ENCODE measurements around the gene ANO3.

ANO3 gene

DNA sequence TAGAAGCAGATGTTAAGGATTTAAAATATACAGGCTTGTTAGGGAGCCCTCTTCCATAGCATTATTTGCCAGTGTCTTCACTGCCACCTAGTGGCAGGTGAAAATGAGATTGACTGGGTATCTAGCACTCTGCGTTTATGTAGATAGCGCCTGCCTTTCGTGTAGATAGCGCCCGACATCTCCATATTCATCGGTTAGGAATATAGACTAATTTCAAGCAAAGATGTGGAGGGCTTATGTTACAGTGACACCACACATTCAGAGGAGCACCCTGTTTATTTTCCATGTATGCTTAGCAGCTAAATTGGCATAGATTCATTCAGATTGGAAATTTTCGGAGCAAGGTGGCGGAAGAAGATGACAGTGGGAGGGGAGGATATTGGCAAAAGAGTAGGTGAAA lies 318.0 kb downstream of the ANO3 start:
- no peak for DNase-seq

DNA sequence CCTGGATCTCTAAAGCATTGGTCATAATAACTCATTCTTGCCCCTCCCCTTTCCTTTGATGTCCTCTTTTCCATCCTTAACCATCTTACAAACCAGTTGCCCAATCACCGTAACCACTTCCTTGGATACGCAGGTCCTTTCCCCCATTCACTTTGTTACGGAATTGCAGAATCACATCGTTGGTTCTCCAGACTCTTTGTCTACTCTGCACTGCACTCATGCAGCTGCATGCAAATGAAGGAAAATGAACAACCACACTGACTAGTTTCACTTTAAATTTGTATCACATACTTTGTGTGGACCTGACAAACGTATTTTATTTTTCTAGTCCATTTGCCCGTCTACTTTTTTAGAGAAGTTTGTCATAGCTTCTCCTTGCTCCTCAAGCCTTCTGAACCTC lies 320.0 kb downstream of the ANO3 start:
- DNase-seq, result no peak

DNA sequence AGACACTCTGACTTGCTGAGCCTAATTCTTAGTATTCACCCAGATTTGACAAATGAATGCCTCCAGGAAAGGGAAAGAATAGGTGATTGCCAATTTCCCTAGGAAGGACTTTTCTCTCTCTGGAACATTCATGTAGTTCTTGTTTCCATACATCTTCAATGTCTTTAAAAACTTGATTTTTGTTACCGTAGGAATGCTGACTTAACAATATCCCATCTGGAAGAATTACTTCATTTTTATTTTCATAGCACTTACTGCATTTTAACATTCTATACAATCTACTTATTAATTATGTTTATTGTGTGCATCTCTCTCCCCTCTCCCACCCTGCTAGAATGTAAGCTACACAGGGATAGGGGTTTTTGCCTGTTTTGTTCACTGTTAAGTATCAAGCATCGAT lies 323.4 kb downstream of the ANO3 start:
- no peak for DNase-seq

DNA sequence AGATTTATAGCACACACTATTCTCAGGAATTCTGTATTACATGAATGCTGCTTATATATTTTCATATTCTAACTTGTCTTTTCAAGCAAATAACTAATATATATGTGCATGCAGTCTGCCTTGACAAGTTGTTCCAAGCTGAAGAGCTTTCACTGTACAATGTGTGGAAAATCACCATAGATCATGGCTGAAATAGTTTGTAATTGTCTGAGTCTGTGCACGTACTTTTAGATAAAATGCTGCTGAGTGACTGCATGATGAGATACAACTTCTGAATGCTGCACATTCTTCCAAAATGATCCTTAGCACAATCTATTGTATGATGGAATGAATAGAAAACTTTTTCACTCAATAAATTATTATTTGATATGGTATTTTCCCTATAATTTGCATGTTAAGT lies 331.0 kb downstream of the ANO3 start:
- no peak for DNase-seq

DNA sequence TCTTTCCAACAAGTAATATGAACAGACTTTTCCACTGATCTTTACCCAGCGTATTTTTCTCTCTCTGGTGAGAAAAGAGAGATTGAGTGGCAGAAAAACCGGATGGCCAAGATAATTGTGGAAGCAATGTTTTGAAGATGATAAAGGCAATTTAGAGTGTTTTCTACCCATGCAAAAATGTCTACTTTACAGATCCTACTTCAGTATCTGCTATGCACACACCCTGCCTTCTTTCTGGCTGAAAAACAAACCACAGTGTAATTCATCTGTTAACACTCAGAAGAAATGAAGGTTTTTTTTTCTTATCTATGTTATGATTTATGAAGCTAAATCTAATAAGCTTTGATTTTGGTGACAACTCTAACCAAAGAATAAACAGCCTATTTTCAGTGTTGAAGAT lies 333.1 kb downstream of the ANO3 start:
- no peak for DNase-seq

DNA sequence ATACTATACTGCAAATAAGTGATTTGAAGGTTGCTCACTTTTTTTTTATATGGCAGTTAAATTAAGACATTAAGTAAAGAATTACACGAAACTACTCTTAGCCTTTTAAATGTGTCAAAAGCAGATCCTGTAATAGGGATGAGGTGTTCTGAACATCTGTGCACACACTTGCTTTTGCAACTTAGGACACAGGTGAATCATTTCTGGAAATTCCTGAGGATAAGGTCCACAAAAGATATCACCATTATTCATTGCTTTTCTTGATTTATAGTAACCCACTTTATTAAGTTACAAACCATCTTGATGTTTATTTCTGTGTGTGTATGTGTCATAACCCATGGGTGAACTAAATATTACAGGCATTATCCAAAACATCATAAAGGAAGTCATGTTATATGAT lies 334.0 kb downstream of the ANO3 start:
- DNase-seq, result no peak

DNA sequence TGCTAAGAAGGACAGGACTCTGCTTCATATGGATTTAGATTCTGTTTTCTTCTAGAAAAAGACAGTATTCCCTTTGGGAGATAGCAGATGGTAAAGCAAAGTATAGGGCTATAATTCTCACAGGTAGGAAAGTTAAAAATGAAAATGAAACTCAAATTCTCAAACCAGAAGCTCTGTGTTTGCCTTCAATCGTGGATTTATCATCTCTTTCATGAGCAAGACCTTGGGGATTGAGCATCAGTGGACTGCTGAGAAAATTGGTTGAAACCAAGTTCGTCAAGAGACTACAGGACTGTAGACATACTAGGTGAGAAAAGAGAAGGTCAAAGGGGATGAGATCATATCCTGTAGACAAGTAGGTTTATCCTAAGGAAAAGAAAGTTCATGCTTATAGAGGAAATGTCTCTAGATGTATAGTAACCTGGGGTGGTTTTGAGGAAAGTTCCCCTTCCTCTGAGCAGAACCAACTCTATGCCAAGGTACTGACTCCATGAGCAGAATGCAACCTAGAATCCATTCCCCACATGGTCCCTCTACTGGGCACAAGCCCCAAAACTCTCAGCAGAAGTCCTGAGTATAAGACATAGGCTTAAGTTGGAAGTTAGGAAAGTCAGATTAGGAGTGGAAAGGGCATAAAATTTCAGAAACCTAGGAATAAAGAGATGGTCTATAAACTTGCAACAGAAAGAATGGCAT lies 343.5 kb downstream of the ANO3 start:
- DNase-seq, result no peak

DNA sequence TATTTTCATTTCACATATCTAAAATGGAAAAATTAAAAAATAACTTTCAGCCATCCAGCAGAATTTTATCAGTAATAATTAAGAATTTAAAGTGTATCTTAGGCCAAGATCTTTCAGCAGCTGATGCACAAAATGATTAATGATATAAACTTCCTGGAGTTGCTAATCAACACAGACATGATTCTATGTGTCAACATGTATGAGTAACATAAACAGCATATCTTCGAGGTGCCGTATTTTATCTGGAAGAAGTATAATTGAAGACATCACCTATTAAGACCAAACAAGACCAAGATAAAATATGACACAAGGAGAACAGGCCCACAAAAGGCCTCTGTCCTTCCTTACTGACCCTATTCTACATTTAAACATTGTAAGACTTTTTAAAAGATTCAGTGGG lies 344.7 kb downstream of the ANO3 start:
- DNase-seq, result no peak

DNA sequence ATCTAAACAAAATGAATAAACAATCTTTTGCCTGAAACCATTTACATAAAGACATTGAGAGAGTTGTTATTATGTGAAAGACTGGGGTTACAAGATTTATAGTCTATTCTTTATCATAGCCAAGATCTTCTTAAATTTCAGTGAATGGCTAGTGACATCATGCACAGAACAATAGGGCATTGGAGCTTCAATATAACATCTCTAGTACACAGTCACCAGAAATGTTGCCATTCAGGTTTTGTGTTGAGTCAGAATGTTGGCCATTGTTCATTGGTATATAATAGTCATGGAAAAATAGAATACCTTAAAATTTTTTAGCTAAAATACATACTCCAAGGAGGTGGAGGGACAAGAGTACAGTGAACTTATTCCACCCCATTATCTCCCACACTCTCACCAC lies 345.6 kb downstream of the ANO3 start:
- DNase-seq, result no peak

DNA sequence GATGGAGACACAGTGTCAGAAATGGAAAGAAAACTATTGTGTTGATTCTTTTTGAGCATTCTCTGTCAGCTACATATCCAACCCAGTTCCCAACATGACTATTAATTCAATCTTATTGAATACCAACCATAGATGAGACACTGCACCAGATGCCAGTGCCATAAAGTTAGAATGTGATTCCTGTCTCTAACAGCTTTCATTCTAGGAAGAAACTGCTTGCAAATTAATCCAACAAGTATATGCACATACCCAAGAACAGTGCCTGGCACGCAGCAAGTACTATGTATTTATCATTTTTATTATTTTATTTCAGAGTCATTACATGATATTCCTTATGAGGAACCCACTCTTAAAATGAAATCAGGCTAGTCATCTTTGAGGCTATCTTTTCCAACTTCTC lies 355.4 kb downstream of the ANO3 start:
- no peak for DNase-seq

DNA sequence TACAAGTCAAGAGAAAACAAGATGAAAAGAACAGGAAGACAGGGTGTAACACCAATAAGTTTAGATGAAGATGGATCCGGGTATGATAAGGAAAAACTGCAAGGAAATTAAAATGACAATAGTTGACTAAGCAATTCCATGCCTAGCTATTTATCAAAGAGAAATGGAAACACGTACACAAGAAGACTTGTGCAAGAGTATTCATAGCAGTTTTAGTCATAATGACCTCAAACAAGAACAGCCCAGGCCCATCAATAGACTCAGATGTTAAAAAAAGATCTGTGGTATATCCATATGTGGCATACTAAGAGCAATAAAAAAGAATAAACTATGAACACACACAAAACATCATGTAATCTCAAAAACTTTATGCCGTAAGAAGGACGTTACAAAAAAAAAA lies 356.8 kb downstream of the ANO3 start:
- no peak for DNase-seq

DNA sequence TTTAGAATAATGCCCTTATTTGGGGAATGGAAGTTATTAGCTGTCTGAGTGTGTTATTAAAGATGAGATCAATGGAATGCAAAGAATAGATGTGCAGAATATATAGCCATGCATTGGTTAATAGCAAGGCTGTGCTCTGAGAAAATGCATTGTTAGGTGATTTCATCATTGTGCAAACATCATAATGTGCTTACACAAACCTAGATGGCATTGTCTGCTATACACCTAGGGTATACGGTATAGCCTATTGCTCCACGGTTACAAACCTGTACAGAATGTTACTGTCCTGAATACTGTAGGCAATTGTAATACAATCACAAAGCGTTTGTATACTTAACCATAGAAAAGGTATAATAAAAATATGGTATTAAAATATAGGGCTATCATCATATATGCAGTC lies 364.4 kb downstream of the ANO3 start:
- no peak for DNase-seq

DNA sequence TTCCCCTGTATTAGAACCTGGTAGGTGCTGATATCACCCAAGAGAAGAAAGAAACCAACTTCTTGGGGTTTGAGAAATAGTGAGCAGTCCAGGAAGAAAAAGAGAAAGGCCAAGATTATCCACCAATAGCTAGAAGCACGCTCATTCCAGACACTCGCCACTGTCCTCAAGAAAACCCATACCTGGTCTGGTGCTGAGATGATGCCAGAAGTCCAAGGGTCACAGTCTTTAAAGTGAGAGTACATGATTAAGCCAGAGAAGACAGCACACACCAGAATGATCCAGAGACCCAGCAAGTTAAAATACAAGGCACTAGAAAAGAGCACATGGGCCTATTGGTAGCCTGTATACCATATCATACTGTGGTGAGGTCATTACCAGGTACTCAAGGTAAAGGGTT lies 366.3 kb downstream of the ANO3 start:
- no peak for DNase-seq

DNA sequence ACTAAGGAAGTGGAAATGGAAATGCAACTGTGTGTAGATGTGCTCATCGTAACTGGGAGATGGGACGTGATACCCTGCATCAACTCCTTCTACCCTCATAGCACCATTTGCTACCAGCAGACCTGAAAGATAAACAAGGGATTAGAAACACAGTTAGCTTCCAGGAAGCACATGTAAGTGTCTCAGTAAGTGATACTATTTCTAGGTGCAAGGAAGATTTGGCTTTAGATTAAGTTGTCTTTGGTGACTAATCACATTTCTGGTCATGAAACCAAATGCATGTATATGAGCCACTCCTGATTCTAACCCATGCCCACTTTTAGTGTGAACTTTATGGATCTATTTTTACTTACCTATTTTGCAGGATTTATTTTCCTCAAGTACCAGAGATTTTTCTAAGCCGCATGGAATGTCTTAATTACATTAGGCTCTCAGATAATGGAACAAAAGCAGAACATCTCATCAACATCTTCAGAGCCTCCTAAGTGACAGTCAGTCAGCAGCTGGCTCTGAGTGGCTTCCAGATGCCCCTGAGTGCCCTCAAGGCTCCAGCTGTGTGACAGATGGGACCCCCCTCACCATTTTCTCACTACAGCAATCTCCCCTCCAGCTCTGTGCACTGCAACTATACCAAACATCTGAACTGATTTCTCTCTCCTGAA lies 368.8 kb downstream of the ANO3 start:
- no peak for DNase-seq

DNA sequence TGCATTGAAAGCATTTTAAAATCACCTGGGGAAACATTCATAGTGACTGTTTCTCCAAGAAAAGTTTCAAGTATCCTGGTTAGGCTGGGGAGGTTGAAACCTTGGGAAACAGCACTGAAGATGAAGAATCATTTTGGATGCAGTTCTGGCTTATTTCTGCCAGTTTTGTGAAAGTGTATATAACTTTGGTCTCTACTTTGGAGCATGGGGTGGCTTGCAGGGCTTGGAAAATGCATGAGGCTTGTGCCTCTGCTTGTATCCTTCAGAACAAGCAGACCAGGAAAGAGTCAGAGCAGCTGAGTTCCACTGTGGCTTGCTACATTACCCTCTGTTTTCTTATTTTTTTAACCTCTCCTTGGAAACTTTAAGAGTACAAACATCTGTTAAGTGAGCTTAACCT lies 370.5 kb downstream of the ANO3 start:
- DNase-seq, result no peak

DNA sequence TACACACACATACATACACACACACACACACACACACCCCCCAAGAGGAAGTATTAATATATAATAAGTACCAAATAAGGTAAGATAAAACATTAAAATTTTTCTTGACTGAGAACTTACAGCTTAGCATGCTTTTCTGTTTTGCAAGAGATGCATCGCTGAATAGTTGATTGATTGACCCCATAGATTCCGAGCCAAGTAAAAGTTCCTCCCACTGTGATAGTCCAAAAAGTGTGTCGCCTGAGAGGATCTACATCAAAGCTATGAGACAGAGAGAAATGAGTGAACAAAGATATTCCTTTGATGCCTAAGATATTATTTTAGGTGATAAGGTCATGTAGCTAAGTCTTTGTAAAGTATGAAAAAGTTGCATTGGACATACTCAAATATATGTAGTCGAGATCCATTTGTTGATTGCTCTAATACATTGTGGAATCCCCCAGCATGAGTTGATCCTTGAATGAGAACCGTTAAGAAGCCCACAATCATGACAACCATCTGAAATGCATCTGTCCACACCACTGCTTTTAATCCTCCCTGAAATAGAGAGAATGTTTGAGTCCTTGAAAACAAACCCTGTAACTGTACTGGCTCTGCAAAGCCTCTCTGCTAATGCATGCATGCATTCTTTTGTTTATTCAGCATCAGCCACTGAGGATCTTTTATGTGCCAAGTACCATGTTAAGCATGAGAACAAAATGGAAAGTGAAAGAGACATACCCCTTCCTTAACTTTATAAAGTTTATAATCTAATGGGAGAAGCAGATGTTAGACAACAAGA lies 371.7 kb downstream of the ANO3 start:
- DNase-seq, result no peak

DNA sequence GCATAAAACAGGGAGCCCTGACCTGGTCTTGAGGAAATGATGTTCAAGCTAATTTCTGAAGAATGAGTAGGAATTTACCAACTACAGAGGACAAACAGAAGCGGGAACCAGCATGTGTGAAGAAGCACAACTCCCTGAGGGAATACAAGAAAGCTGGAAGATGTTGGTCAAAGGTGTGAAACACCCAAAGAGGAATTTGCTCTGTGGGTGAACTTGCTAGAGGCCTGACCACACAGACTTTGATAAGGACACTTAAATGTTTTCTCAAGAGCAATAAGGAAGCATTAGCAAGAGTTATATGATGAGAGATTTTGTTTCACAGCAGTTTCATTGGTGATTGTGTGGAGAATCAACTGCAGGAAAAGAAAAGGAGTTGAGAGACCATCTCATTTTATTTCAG lies 372.3 kb downstream of the ANO3 start:
- no peak for DNase-seq

DNA sequence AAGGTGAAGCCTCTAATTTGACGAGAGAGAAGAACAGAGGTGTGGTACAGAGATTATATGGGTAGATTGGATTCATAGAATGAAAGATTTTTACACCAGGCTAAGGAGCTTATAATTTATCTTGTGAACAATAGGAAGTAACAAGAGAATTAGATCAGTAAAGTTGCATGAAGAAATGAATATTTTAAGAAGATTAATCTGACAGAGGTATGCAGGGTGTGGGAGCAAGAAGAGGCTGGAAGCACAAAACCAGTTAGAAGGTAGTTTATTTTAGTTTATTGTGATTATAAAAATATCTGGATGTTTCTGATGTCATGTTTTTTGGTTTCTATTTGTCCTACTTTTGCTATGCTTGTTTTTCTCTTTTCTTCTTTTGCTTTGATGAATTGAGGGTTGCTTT lies 374.3 kb downstream of the ANO3 start:
- DNase-seq, result no peak

DNA sequence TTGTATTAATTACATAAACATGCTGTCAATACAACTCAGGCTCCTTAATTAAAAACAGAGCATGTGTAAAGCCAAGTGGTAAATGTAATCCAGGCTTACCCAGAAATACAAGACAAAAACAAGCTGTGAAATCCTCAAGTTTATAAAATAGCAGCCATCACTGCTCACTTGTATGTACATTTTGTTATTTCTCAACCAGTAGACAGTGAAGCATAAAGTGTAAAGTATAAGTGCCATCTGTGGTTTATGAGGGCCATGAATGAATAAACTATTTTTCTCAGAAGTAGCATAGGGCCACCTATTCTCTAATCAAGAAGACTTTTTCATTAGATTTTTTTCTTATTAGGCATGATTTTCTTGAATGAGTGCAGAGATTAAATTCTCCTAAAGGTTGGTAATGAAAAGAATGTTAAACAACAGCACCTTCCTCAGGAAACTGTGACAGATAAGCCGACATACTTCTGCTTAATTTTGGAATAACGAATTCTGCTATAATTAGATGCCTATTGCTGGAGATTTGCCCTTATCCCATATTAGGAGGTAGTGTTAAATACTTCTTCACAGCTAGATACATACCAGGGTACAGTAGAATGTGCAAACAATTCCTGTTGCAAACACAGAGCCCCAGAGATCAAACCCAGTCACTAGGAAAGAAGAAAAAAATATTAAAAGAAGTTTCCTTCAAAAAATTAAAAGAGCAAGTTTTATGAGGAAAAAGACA lies 377.0 kb downstream of the ANO3 start:
- no peak for DNase-seq

DNA sequence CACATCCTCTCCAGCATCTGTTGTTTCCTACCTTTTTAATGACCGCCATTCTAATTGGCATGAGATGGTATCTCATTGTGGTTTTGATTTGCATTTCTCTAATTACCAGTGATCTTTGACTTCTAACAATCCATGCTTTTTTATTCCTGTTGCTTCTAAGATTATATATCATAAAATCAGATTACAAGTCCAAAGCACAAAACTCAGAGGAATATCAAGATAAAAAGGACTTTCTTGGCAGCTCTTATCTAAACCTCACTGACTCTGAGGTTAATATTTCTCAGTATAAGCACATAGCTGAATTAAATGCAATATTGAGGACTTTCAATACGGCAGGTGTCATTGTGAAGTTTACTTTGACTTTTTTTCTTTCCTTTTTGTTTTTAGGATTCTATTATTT lies 378.6 kb downstream of the ANO3 start:
- no peak for DNase-seq

DNA sequence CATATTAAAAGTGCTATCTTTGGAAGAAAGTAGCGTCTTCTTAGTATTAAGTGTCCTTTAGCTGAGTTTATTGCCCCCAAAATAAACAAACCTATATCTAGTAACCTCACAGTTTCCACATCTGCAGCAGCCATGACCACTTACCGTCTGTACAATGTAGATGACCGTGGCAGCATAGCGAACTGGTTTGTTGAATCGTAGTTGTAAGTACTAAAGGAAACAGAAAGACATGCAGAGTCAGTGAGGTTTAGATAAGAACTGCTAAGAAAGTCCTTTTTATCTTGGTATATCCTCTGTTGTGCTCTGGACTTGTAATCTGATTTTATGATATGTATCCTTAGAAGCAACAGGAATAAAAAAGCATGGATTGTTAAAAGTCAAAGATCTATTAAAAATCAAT lies 380.6 kb downstream of the ANO3 start:
- DNase-seq, result no peak

All from cerebellar nuclear complex (tissue), 1 donor.